Keratinocyte (primary cell): Measurements from ENCODE around the gene RMND5A. TPM values are rescaled to one million over a fixed set of nuclear protein-coding genes. Genes with fewer than 3 reads are reported as not detected.

Experiments
- DNase-seq: peaks from one replicate; pipeline ENCODE4 v3.0.0-alpha.2; 2011; ENCODE audit warnings: low read depth, missing footprints, low spot score
- FAIRE-seq: peaks from 2 replicates; lab custom pipeline; 2011; peaks lifted over from hg19 to GRCh38; lab: Jason Lieb, UNC
- H2AFZ ChIP-seq: 2 replicates; pipeline ENCODE4 v1.6.0; 2012; ENCODE audit warnings: low read length, control low read depth, inconsistent platforms; ENCODE audit not compliant: control insufficient read depth
- H3K27ac ChIP-seq: 2 replicates; pipeline ENCODE4 v1.5.1; 2011; ENCODE audit warnings: low read length; ENCODE audit not compliant: control insufficient read depth, insufficient read depth
- H3K27me3 ChIP-seq: 3 replicates; pipeline ENCODE4 v1.6.0; 2011; ENCODE audit warnings: low read length; ENCODE audit not compliant: control insufficient read depth, insufficient read depth; ENCODE audit errors: extremely low read depth
- H3K36me3 ChIP-seq, 2 experiments: 2 replicates in 1 of 2; 3 replicates in 1 of 2; pipeline ENCODE4 v1.5.1; 2011; ENCODE audit warnings: low read length in 2 of 2, mild to moderate bottlenecking in 1 of 2; ENCODE audit not compliant: control insufficient read depth in 2 of 2, insufficient read depth in 2 of 2; ENCODE audit errors: extremely low read depth in 1 of 2
- H3K4me1 ChIP-seq: 3 replicates; pipeline ENCODE4 v1.5.1; 2011; ENCODE audit warnings: low read length; ENCODE audit not compliant: control insufficient read depth, insufficient read depth; ENCODE audit errors: extremely low read depth
- H3K4me2 ChIP-seq: 3 replicates; pipeline ENCODE4 v1.6.0; 2011; ENCODE audit warnings: low read depth, low read length; ENCODE audit not compliant: control insufficient read depth, insufficient read depth; ENCODE audit errors: extremely low read depth
- H3K4me3 ChIP-seq, 3 experiments: fragments of 200-600 bp in 1 of 3; sonication (generic) in 1 of 3; 2 replicates in 2 of 3; 3 replicates in 1 of 3; pipeline ENCODE4 v1.5.1; 2011 to 2016; ENCODE audit warnings: low read length in 3 of 3, mild to moderate bottlenecking in 3 of 3, control low read depth in 2 of 3, inconsistent platforms in 1 of 3, low read depth in 1 of 3, mixed read lengths in 1 of 3, mixed run types in 1 of 3, moderate library complexity in 1 of 3; ENCODE audit not compliant: control insufficient read depth in 2 of 3, insufficient read depth in 2 of 3; ENCODE audit errors: extremely low read depth in 1 of 3
- H3K79me2 ChIP-seq: 2 replicates; pipeline ENCODE4 v1.6.0; 2012; ENCODE audit warnings: low read length; ENCODE audit not compliant: control insufficient read depth, insufficient read depth
- H3K9ac ChIP-seq: 3 replicates; pipeline ENCODE4 v1.6.0; 2011; ENCODE audit warnings: low read length; ENCODE audit not compliant: control insufficient read depth, insufficient read depth; ENCODE audit errors: extremely low read depth
- H3K9me1 ChIP-seq: 3 replicates; pipeline ENCODE4 v1.6.0; 2011; ENCODE audit warnings: low read length; ENCODE audit not compliant: control insufficient read depth, insufficient read depth; ENCODE audit errors: extremely low read depth
- H3K9me3 ChIP-seq: 2 replicates; pipeline ENCODE4 v1.5.1; 2012; ENCODE audit warnings: low read depth, low read length; ENCODE audit not compliant: control insufficient read depth
- H4K20me1 ChIP-seq: 3 replicates; pipeline ENCODE4 v1.6.0; 2011; ENCODE audit warnings: low read length; ENCODE audit not compliant: control insufficient read depth, insufficient read depth; ENCODE audit errors: extremely low read depth
- CTCF ChIP-seq, 3 experiments: IDR thresholded peaks in 1 of 3; conservative IDR thresholded peaks in 1 of 3; optimal IDR thresholded peaks in 1 of 3; 2 replicates in 2 of 3; 3 replicates in 1 of 3; pipeline versions ENCODE3 to v1.5.1; 2011; ENCODE audit warnings: low read length in 3 of 3, mild to moderate bottlenecking in 3 of 3, moderate library complexity in 2 of 3, control low read depth in 1 of 3, inconsistent platforms in 1 of 3; ENCODE audit not compliant: insufficient read depth in 2 of 3; ENCODE audit errors: extremely low read depth in 1 of 3
- EZH2 ChIP-seq: IDR thresholded peaks from one replicate; pipeline ENCODE4 v1.6.1; 2012; ENCODE audit warnings: inconsistent platforms, mild to moderate bottlenecking, low read length, moderate library complexity
- dilution Hi-C: fragments of 300-500 bp; cut with MboI; formaldehyde crosslinking; loops from one replicate; pipeline ENCODE4 v1.7.0; 2020; ENCODE audit warnings: low sequenced_read_pairs; ENCODE audit not compliant: extremely low pct_ligation_motif_present
- polyA plus RNA-seq, 5 experiments: library from polyadenylated mRNA; depleted of rRNA in 3 of 5; stranded (reverse) in 3 of 5; stranded (forward) in 1 of 5; unstranded in 1 of 5; fragments of >200 nt; gene quantifications; 1 replicate in 1 of 5; 2 replicates in 3 of 5; 3 replicates in 1 of 5; pipeline versions ENCODE4 v1.2.1 to v1.2.3, GENCODE V29; 2011 to 2012; ENCODE audit warnings: missing spikeins in 2 of 5, low read depth in 1 of 5, low replicate concordance in 1 of 5

RMND5A gene
- polyA plus RNA-seq, 1 donor (not counting 4 experiments of a cell fraction or from before 2014, with no cell fraction given): 26.0 TPM

- Histone ChIP-seq H3K9me1 (no peaks in the 10 kb centered on the region), H4K20me1 (no peaks in the 10 kb centered on the region), H3K79me2 (no peaks in the 10 kb centered on the region), H3K4me3 (peak overlapping the region; percentile 60 to 78 (median 61)), H3K27ac (no peak overlapping the region), H3K36me3 (no peaks in the 10 kb centered on the region), H3K4me2 (peak overlapping the region; percentile 70), H2AFZ (peak overlapping the region; percentile 85), H3K9ac (no peak overlapping the region), H3K9me3 (no peaks in the 10 kb centered on the region), H3K4me1 (peaks cover 5% of the 10 kb centered on the region), H3K27me3 (peaks cover 14% of the 10 kb centered on the region)
- TF ChIP-seq CTCF (optimal IDR thresholded peaks at IDR 0.05 in 1 of 3, IDR thresholded peaks at IDR 0.05 in 1 of 3, conservative IDR thresholded peaks at IDR 0.05 in 1 of 3; ENCODE audit: extremely low read depth in 1 of 3, insufficient read depth in 2 of 3, low read length in 3 of 3) (no peak), EZH2 (no peak)
- FAIRE-seq (no peak), DNase-seq (no peak)
- dilution Hi-C loops: no loop called here
Measured at GRCh38 chr2:86807133-86807467, 87.0 kb downstream of the RMND5A start.

- H2AFZ ChIP-seq: peak overlapping the region; percentile 85
- dilution Hi-C loops: no loop called here
- H3K27ac ChIP-seq: no peak overlapping the region
- H3K4me3 ChIP-seq: peak overlapping the region; percentile 60 to 78 (median 61)
- FAIRE-seq (no peak), DNase-seq (no peak)
- no peaks in the 10 kb centered on the region for H3K79me2 ChIP-seq
- H3K9me3 ChIP-seq: no peaks in the 10 kb centered on the region
- peaks cover 14% of the 10 kb centered on the region for H3K27me3 ChIP-seq
- TF ChIP-seq EZH2 (no peak), CTCF (optimal IDR thresholded peaks at IDR 0.05 in 1 of 3, IDR thresholded peaks at IDR 0.05 in 1 of 3, conservative IDR thresholded peaks at IDR 0.05 in 1 of 3; ENCODE audit: extremely low read depth in 1 of 3, insufficient read depth in 2 of 3, low read length in 3 of 3) (peak in 1 of 3 experiments; percentile 9)
- peak overlapping the region; percentile 70 for H3K4me2 ChIP-seq
- peak overlapping the region; percentile 65 for H3K9ac ChIP-seq
- H3K36me3 ChIP-seq: no peaks in the 10 kb centered on the region
- H3K9me1 ChIP-seq: no peaks in the 10 kb centered on the region
- no peaks in the 10 kb centered on the region for H4K20me1 ChIP-seq
- H3K4me1 ChIP-seq: peaks cover 5% of the 10 kb centered on the region
Measured at GRCh38 chr2:86807468-86808275, 87.6 kb downstream of the RMND5A start.
